NOMO-1 (cell line): ENCODE measurements around the gene WNT1.

Experiments
- DNase-seq, 2 experiments: peaks; one replicate each; lab custom pipeline; 2025; ENCODE audit not compliant: unreplicated experiment in 2 of 2; lab: John Stamatoyannopoulos, UW

Gene WNT1

DNA sequence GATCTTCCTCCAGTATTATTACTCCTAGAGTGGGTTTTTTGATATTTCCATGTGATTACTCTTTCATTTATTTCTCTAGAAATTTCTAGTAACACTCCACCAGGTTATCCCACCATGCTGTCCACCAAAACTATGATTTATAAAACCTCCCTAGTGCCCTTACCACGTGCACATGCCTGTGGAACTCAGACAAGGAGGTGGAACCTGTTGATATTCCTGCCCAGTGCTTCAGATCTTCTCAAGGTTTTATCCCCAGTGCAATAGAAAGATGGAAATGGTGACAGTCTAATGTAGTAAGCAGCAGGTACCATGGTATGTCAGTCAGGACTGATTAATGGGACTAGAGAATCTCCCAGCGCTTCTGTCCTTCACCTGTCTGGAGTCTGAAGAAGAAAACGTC, 17.3 kb upstream of the WNT1 start:
- DNase-seq, result no peak

DNA sequence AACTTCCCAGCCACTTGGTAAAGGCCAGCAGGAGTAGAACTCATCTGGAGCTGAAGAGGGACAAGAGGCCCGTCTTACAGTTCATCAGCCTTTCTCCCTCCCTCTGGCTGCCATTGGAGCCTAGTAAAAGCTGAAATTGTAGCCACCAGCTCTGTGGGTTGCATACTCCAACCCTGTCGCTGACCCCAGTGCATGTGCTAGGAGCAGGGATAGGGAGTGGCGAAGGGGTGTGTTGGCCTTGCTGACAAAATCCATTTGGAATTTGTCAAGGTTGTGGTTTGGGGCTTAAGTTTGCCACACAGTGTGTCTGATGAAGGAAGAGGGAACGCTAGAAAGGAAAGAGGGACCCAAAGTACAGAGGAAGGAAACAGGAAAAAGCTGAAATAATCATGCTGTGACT, 16.8 kb upstream of the WNT1 start:
- no peak for DNase-seq

DNA sequence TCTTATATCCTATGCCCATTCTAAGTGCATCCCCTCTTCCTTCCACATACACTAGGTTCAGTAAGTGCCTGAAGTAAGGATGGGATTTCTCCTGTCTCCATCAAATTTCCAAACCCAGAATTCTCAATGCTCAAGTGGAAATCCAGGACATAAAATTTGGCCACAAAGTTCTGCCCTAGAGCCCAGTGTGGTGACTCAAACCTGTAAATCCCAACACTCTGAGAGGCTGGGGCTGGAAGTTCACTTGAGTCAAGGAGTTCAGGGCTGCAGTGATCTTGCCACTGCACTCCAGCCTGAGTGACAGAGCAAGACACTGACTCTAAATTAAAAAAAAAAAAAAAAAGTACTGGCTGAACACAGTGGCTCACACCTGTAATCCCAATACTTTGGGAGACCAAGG, 16.3 kb upstream of the WNT1 start:
- no peak for DNase-seq

GRCh38 chr12:48965298-48965838, 12.8 kb upstream of the WNT1 start:
- DNase-seq, result no peak

GRCh38 chr12:48966177-48966895, 11.8 kb upstream of the WNT1 start:
- DNase-seq, result peak; percentile 19 to 67

DNA sequence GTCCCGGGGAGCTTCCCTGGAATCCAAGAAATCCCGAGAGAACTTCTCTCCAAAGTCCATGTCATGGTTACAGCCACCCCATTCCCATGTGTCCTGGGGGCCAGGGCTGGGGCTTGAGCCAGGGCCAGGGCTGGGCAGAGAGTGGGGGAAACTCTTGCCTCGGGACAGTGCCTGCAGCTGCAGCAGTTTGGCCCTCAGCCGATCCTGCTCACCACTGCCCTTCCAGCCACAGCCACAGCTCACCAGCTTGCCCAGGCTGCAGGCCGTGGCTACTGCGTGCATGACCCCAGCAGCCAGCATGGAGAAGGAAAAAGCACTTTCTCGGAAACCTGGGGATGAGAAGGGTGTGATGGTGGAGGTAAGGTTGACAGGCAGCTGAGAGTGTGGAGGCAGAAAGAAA, 10.1 kb upstream of the WNT1 start:
- DNase-seq, result no peak

DNA sequence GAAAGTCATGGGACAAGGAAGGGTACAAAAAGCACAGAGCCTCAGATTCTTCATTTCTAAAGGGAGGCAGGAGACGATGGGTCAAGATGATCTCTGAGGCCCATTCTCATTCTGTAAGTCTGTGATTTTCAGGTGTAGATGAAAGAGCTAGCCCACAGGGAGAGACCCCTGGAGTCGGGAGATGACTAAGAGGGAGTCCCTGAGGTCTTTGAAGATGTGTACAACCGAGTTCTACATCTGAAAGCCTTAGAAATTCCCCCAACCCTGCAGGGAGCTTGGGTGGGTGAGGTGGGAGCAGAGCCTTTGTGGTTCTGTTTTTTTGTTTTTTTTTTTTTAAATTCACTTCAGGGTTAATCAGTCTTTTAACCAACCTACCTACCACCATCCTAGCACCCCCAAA, 9.7 kb upstream of the WNT1 start:
- no peak for DNase-seq

DNA sequence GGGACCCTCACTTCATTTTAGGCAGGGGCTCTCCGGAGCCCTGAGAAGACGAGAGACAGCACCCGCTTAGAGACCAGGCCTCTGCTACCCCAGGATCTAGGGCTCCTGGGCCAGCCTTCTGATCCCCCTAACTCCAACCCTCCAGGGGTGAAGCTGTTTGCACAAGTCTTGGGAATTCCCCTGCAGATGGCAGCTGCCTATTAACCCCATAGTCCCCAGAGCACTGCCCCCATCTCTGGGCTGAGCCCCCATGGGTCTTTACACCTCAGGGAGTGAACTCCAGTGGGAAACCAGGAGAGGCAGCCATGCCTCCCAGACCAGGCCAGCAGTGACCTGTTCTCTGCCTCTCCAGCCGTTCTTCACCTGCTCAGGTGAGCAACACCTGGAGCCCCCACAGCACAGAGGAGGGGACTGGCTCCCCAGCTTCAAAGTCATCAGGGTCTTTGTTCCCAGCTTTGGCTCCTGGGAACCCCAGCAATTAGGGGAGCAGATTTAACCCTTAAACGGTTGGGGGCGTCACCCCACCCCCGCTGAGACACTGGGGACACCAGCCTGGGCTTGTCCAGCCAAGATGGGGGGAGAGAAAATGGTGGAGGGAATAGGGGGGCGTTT, 8.9 kb upstream of the WNT1 start:
- DNase-seq, result no peak

- no peak for DNase-seq
These were observed 8.1 kb upstream of the WNT1 start for GRCh38 chr12:48969833-48970701.

DNA sequence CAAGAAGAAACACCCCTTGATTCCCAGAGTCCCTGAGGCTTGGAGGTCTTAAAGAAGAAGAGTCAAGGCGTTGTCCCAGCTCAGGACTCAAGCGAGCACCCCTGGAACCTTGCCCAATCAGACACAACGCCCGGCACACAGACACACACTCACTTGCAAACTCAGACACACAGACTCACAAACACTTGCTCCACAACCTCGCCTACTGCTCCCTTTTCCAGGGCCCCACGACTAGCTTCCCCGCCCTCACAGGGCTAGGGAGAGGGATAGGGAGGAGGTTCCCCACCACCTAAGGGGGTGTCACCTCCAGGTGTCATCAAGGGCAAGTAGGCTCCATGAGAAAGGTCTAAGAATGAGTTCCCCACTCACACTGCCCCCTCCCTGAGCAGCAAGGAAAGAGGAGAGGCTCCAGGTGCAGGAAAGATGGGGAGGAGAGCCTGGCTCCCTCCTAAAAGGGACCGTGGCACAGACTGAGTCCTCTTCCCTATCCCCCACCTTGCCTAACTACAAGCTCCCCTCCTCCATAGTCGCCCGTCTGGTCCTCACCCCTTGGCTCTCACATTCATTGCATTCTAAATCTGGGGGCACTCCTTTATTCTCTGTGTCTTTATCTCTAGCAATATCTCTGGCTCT, 7.3 kb upstream of the WNT1 start:
- DNase-seq, result no peak

DNA sequence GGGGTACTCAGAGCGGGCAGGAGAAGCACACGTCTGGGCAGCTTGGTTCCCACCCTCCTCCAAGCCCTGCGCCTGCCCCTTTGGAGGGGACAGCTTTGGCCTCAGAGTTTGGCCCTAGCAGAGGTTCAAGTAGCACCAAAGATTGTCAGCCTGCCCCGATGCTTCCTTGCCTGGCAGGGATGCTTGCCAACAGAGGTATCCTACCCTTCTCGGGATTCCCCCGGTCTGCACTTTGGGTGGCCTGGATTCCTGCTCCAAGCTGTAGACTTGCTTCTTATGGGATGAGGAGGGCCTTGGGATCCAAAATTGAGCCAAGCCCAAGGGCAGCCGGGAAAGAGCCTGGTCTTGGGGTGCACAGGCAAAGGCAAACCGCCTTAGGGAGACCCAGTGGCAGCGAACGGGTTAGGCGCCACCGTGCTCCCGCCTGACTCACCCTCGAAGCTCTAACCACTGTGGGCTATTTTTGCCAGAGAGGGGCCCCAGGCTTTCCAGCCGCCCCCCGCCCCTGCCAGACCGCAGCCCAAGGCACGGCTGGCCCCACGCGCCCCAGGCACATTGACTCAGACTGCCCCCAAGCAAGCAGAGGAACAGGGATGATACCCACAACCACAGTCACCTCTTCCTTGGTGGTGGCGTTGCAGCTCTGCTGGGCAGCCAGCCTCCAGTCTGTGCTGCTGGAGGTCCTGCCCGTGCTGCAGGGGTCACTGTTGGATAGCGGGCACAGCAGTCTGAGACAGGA, 5.7 kb upstream of the WNT1 start:
- DNase-seq, result peak; percentile 65 to 81

GRCh38 chr12:48972952-48973483, 5.1 kb upstream of the WNT1 start:
- DNase-seq, result no peak

GRCh38 chr12:48973531-48973930, 4.6 kb upstream of the WNT1 start:
- no peak for DNase-seq

GRCh38 chr12:48973941-48974673, 4.0 kb upstream of the WNT1 start:
- no peak for DNase-seq

GRCh38 chr12:48977290-48978281, 536 bp upstream of the WNT1 start:
- DNase-seq, result peak; percentile 27 to 66

- no peak for DNase-seq
These were observed 849 bp downstream of the WNT1 start for GRCh38 chr12:48978741-48979601.
